ENCODE measurements around the gene TMSB4Y. TPM values are rescaled to one million over a fixed set of nuclear protein-coding genes. Genes with fewer than 3 reads are reported as not detected.

Gene TMSB4Y
- total RNA-seq, 1 donor from 2014 or later, result 0.87 TPM

DNA sequence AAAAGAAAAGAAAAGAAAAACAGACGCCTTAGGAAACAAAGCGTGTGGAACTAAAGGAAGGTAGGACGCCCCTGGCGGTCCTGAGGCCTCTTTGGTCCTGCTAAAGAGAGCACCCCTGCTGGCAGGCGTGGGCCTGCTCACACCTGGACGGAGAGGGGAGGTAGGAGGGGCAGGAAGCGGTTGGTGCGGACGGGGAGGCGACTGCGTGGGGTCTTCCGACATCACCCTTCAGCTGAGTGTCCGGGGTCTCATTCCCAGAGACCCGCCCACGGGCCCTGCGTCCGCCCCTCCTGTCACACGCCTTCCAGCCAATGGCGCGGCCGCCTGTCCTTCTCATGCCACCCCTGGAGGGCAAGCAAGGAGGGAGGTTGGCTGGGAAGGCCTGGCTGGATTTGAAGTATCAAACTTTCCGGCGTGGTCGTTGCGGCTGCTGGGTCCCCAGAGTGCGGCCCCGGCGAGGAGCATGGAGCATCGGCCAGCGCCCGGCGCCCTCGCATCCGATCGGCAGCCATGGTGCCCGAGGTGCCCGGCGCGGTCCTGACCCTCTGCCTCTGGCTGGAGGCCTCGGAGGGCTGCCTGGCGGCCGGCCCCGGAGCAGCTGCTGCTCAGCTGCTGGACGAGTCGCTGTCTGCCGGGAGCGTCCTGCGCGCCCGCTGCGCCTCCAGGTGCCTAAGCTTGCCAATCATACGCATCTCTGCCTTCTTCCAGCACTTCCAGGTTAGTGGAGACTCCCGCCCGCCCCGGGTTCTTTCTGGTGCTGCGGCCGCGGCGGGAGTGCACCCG lies 47.8 kb downstream of the TMSB4Y start:
- Histone ChIP-seq H3K4me3 (peak overlapping the region; percentile 43), H3K36me3 (no peaks in the 10 kb centered on the region), H3K4me1 (no peaks in the 10 kb centered on the region), H3K27me3 (no peaks in the 10 kb centered on the region), H3K9me3 (no peaks in the 10 kb centered on the region), H3K27ac (no peak overlapping the region)
- intact Hi-C loops (cut with DNase I), result no loop called here
- peak; percentile 66 for DNase-seq
- TF ChIP-seq CTCF (IDR thresholded peaks at IDR 0.05), result peak; percentile 11
- peak; percentile 75 for ATAC-seq

DNA sequence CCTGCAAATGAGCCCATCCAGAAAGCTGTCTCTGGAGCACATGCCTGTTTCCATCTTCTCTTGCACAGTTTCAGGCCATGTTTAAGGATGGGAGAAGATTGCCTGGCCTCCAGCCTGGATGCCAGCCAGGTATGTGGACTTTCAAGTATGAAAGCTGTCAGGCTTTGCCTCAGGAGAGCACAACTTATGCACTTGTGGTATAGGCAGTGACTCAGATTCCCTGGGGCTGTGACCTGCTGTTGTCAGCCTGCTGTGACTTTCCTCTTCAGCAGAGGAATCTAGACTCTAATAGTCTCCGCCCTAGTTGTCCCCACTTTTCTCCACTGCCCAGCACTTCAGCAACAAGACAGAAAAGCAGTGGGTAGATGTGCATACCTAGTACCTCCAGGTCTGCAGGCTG lies 51.0 kb downstream of the TMSB4Y start:
- no peaks in the 10 kb centered on the region for H3K9me3 ChIP-seq
- H3K27ac ChIP-seq, result no peak overlapping the region
- intact Hi-C loops (cut with DNase I), result no loop called here
- no peak for DNase-seq
- peak; percentile 44 for ATAC-seq
- H3K4me3 ChIP-seq, result no peak overlapping the region
- H3K27me3 ChIP-seq, result no peaks in the 10 kb centered on the region
- no peaks in the 10 kb centered on the region for H3K4me1 ChIP-seq
- no peaks in the 10 kb centered on the region for H3K36me3 ChIP-seq
- TF ChIP-seq CTCF (IDR thresholded peaks at IDR 0.05), result no peak

Other genes with a start within 250 kb of the TMSB4Y start
- 31.9 TPM for gene UTY, start 223.9 kb upstream of the TMSB4Y start, total RNA-seq

All from upper lobe of right lung (tissue), 1 donor.